Liver (tissue), 9 donors: Measurements from ENCODE around the gene EML4. TPM values are rescaled to one million over a fixed set of nuclear protein-coding genes. Genes with fewer than 3 reads are reported as not detected.

Experiments
- DNase-seq: peaks from one replicate; pipeline ENCODE4 v3.0.0-alpha.2; 2017; ENCODE audit warnings: low spot score
- H3K27ac ChIP-seq, 2 donors: one replicate each; pipeline ENCODE4 v1.7.0; 2013; ENCODE audit warnings: inconsistent platforms in 2 of 2, low read length in 2 of 2, control low read depth in 1 of 2, low read depth in 1 of 2, mild to moderate bottlenecking in 1 of 2
- H3K27me3 ChIP-seq, 4 donors: one replicate each; pipeline versions ENCODE4 v1.6.1 to v1.7.0; 2013; ENCODE audit warnings: low read length in 3 of 4, inconsistent platforms in 1 of 4, mild to moderate bottlenecking in 1 of 4, moderate library complexity in 1 of 4; ENCODE audit not compliant: control insufficient read depth in 4 of 4, insufficient read depth in 4 of 4
- H3K36me3 ChIP-seq, 4 donors: one replicate each; pipeline versions ENCODE4 v1.6.1 to v1.7.0; 2013; ENCODE audit warnings: low read length in 3 of 4, mild to moderate bottlenecking in 3 of 4, low read depth in 1 of 4, moderate library complexity in 1 of 4; ENCODE audit not compliant: control insufficient read depth in 4 of 4, insufficient read depth in 3 of 4
- H3K4me1 ChIP-seq, 4 donors: one replicate each; pipeline versions ENCODE4 v1.6.1 to v1.7.0; 2013; ENCODE audit warnings: low read length in 3 of 4, mild to moderate bottlenecking in 3 of 4, moderate library complexity in 1 of 4; ENCODE audit not compliant: control insufficient read depth in 4 of 4, insufficient read depth in 4 of 4
- H3K4me3 ChIP-seq, 3 donors: one replicate each; pipeline versions ENCODE4 v1.6.1 to v1.7.0; 2013; ENCODE audit warnings: low read length in 3 of 3, control low read depth in 1 of 3, low read depth in 1 of 3, mild to moderate bottlenecking in 1 of 3
- H3K9ac ChIP-seq, 2 donors: one replicate each; pipeline ENCODE4 v1.7.0; 2013; ENCODE audit warnings: low read length in 2 of 2, mild to moderate bottlenecking in 2 of 2, moderate library complexity in 2 of 2, control low read depth in 1 of 2, low read depth in 1 of 2
- H3K9me3 ChIP-seq, 4 donors: one replicate each; pipeline versions ENCODE4 v1.6.1 to v1.7.0; 2013; ENCODE audit warnings: low read length in 3 of 4; ENCODE audit not compliant: control insufficient read depth in 4 of 4
- EGR1 ChIP-seq, 2 donors: IDR thresholded peaks; 2 replicates each; pipeline ENCODE4 v1.6.1; 2016 to 2018; ENCODE audit warnings: antibody characterized with exemption in 2 of 2, low read depth in 2 of 2
- FOXA1 ChIP-seq: IDR thresholded peaks from 2 replicates; pipeline ENCODE4 v1.6.1; 2016; ENCODE audit warnings: antibody characterized with exemption
- FOXA2 ChIP-seq: IDR thresholded peaks from 2 replicates; pipeline ENCODE4 v1.6.1; 2016; ENCODE audit warnings: antibody characterized with exemption
- HNF4A ChIP-seq, 2 donors: conservative IDR thresholded peaks; 2 replicates each; pipeline ENCODE4 v1.6.1; 2016; ENCODE audit warnings: antibody characterized with exemption in 2 of 2, mild to moderate bottlenecking in 2 of 2
- HNF4G ChIP-seq: IDR thresholded peaks from 2 replicates; pipeline ENCODE4 v1.6.1; 2016; ENCODE audit warnings: antibody characterized with exemption
- JUND ChIP-seq, 2 donors: IDR thresholded peaks; 2 replicates each; pipeline ENCODE4 v1.6.1; 2016; ENCODE audit warnings: antibody characterized with exemption in 2 of 2
- NR2F2 ChIP-seq: IDR thresholded peaks from 2 replicates; pipeline ENCODE4 v1.6.1; 2016; ENCODE audit warnings: antibody characterized with exemption
- RAD21 ChIP-seq, 2 donors: IDR thresholded peaks; 2 replicates each; pipeline ENCODE4 v1.6.1; 2016; ENCODE audit warnings: antibody characterized with exemption in 2 of 2, mild to moderate bottlenecking in 2 of 2
- RXRA ChIP-seq, 2 donors: IDR thresholded peaks; 2 replicates each; pipeline ENCODE4 v1.6.1; 2017 to 2018; ENCODE audit warnings: antibody characterized with exemption in 2 of 2, mild to moderate bottlenecking in 1 of 2
- SP1 ChIP-seq: IDR thresholded peaks from 2 replicates; pipeline ENCODE4 v1.6.1; 2018; ENCODE audit warnings: antibody characterized with exemption, mild to moderate bottlenecking
- YY1 ChIP-seq: IDR thresholded peaks from 2 replicates; pipeline ENCODE4 v1.6.1; 2016; ENCODE audit warnings: antibody characterized with exemption, mild to moderate bottlenecking
- polyA plus RNA-seq, 2 donors: library from polyadenylated mRNA; stranded (reverse) in 1 of 2; unstranded in 1 of 2; fragments of 200-250 nt in 1 of 2; fragments of >200 nt in 1 of 2; fragmentation: Nextera tagmentation in 1 of 2; extraction: Ambion mirVana in 1 of 2; gene quantifications; one replicate each; pipeline versions ENCODE4 v1.2.1 to v1.2.3, GENCODE V29; 2013 to 2015
- total RNA-seq, 2 donors: library from RNA; depleted of rRNA; stranded (reverse); fragments of >200 nt; gene quantifications; one replicate each; pipeline ENCODE4 v1.2.3, GENCODE V29; 2014
- TF ChIP-seq, protein P1 (sequence below): IDR thresholded peaks from 2 replicates; pipeline ENCODE4 v1.6.1; 2016; ENCODE audit warnings: antibody characterized with exemption
- TF ChIP-seq, protein P2 (sequence below): IDR thresholded peaks from 2 replicates; pipeline ENCODE4 v1.6.1; 2016; ENCODE audit warnings: antibody characterized with exemption
- TF ChIP-seq, protein P3 (sequence below): fragments of 150-350 bp; IDR thresholded peaks from 2 replicates; pipeline ENCODE4 v1.5.1; 2017; ENCODE audit warnings: improper control_type of control experiment, low read depth, low read length; ENCODE audit not compliant: missing input control
- TF ChIP-seq, protein P4 (sequence below): IDR thresholded peaks from 2 replicates; pipeline ENCODE4 v1.6.1; 2016; ENCODE audit warnings: antibody characterized with exemption, mild to moderate bottlenecking
- TF ChIP-seq, protein P5 (sequence below): IDR thresholded peaks from 2 replicates; pipeline ENCODE4 v1.6.1; 2016; ENCODE audit warnings: antibody characterized with exemption
- donor health status: healthy.
- donor health status: healthy.
- donor health status: healthy.
- donor health status: healthy.
- donor health status: healthy.

The EML4 gene
- total and polyA plus RNA-seq, 4 donors, result 12.8 to 49.6 (median 34.8) TPM

DNA sequence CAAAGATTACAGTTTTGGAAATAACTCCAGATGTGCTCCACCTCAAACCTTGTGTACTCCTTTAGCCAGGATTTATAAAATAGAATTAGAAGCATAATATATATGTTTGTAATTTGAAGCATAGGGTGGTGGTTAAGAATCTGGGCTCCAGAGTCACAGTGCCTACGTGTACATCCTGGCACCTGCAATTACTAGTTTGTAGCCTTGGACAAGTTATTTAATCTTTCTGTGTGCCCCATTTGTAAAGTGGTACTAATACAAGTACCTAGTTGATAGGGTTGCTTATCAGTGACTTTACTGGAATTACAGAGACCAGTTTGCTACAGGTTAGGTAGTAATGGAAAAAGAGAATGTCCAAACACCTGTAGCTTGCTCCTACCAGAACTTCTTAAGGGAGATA is 28.6 kb downstream of the EML4 start (continued):
- no peak for TF ChIP-seq NR2F2
- TF ChIP-seq HNF4A (conservative IDR thresholded peaks at IDR 0.05), result no peak
- TF ChIP-seq, protein P1, sequence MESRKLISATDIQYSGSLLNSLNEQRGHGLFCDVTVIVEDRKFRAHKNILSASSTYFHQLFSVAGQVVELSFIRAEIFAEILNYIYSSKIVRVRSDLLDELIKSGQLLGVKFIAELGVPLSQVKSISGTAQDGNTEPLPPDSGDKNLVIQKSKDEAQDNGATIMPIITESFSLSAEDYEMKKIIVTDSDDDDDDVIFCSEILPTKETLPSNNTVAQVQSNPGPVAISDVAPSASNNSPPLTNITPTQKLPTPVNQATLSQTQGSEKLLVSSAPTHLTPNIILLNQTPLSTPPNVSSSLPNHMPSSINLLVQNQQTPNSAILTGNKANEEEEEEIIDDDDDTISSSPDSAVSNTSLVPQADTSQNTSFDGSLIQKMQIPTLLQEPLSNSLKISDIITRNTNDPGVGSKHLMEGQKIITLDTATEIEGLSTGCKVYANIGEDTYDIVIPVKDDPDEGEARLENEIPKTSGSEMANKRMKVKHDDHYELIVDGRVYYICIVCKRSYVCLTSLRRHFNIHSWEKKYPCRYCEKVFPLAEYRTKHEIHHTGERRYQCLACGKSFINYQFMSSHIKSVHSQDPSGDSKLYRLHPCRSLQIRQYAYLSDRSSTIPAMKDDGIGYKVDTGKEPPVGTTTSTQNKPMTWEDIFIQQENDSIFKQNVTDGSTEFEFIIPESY, result no peak
- TF ChIP-seq, protein P2, sequence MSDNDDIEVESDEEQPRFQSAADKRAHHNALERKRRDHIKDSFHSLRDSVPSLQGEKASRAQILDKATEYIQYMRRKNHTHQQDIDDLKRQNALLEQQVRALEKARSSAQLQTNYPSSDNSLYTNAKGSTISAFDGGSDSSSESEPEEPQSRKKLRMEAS, result no peak

DNA sequence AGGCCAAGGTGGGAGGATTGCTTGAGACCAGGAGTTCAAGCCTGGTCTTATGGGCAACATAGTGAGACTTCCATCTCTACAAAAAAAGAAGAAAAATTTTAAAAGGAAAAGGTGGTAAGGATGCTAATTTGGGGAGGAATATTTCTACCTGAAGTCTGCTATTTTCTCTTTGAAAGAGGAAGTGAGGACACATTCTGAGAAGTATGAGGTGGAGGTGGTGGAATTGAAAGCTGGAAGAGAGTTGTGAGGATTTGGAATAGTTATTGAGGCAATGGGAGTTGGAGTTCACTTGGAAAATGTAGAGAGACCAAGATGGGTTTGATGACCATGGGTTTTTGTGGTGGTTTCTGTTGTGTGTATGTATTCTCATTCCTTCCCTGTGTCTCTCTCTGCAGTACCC is 29.3 kb downstream of the EML4 start:
- no peak for DNase-seq
- Histone ChIP-seq H3K27me3 (no peaks in the 10 kb centered on the region), H3K27ac (no peak overlapping the region), H3K4me1 (peaks cover 13 to 38% (median 30%) of the 10 kb centered on the region in 4 donors), H3K36me3 (no peaks in the 10 kb centered on the region), H3K9ac (no peak overlapping the region), H3K4me3 (no peak overlapping the region), H3K9me3 (no peaks in the 10 kb centered on the region)
- TF ChIP-seq HNF4A (conservative IDR thresholded peaks at IDR 0.05) (no peak), FOXA2 (no peak), SP1 (no peak), FOXA1 (no peak), HNF4G (no peak), RXRA (IDR thresholded peaks at IDR 0.05) (no peak), JUND (IDR thresholded peaks at IDR 0.05) (no peak), EGR1 (IDR thresholded peaks at IDR 0.05; ENCODE audit: low read depth in 2 of 2) (no peak), NR2F2 (no peak), YY1 (no peak), RAD21 (IDR thresholded peaks at IDR 0.05) (no peak)
- TF ChIP-seq, protein P3, sequence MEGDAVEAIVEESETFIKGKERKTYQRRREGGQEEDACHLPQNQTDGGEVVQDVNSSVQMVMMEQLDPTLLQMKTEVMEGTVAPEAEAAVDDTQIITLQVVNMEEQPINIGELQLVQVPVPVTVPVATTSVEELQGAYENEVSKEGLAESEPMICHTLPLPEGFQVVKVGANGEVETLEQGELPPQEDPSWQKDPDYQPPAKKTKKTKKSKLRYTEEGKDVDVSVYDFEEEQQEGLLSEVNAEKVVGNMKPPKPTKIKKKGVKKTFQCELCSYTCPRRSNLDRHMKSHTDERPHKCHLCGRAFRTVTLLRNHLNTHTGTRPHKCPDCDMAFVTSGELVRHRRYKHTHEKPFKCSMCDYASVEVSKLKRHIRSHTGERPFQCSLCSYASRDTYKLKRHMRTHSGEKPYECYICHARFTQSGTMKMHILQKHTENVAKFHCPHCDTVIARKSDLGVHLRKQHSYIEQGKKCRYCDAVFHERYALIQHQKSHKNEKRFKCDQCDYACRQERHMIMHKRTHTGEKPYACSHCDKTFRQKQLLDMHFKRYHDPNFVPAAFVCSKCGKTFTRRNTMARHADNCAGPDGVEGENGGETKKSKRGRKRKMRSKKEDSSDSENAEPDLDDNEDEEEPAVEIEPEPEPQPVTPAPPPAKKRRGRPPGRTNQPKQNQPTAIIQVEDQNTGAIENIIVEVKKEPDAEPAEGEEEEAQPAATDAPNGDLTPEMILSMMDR, result no peak
- TF ChIP-seq, protein P2, result no peak
- TF ChIP-seq, protein P4, sequence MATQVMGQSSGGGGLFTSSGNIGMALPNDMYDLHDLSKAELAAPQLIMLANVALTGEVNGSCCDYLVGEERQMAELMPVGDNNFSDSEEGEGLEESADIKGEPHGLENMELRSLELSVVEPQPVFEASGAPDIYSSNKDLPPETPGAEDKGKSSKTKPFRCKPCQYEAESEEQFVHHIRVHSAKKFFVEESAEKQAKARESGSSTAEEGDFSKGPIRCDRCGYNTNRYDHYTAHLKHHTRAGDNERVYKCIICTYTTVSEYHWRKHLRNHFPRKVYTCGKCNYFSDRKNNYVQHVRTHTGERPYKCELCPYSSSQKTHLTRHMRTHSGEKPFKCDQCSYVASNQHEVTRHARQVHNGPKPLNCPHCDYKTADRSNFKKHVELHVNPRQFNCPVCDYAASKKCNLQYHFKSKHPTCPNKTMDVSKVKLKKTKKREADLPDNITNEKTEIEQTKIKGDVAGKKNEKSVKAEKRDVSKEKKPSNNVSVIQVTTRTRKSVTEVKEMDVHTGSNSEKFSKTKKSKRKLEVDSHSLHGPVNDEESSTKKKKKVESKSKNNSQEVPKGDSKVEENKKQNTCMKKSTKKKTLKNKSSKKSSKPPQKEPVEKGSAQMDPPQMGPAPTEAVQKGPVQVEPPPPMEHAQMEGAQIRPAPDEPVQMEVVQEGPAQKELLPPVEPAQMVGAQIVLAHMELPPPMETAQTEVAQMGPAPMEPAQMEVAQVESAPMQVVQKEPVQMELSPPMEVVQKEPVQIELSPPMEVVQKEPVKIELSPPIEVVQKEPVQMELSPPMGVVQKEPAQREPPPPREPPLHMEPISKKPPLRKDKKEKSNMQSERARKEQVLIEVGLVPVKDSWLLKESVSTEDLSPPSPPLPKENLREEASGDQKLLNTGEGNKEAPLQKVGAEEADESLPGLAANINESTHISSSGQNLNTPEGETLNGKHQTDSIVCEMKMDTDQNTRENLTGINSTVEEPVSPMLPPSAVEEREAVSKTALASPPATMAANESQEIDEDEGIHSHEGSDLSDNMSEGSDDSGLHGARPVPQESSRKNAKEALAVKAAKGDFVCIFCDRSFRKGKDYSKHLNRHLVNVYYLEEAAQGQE, result no peak
- TF ChIP-seq, protein P5, sequence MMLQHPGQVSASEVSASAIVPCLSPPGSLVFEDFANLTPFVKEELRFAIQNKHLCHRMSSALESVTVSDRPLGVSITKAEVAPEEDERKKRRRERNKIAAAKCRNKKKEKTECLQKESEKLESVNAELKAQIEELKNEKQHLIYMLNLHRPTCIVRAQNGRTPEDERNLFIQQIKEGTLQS, result no peak
- TF ChIP-seq, protein P1, result no peak
